Measurements from ENCODE around the gene RETN.
A peak's percentile ranks its signal among the peaks of the same experiment; 100 is the strongest.

Gene RETN

GRCh38 chr19:7685546-7686445 is 16.9 kb downstream of the RETN start:
- no peak for DNase-seq

GRCh38 chr19:7687177-7687576 is 18.3 kb downstream of the RETN start:
- no peak for DNase-seq

- no peak for DNase-seq
These were observed 20.3 kb downstream of the RETN start for GRCh38 chr19:7689165-7689564.

GRCh38 chr19:7690779-7691258 is 22.0 kb downstream of the RETN start:
- DNase-seq, result no peak

GRCh38 chr19:7691497-7691896 is 22.6 kb downstream of the RETN start:
- DNase-seq, result no peak

GRCh38 chr19:7692417-7693088 is 23.7 kb downstream of the RETN start:
- DNase-seq, result no peak

GRCh38 chr19:7694499-7694898 is 25.6 kb downstream of the RETN start:
- DNase-seq, result no peak

- no peak for DNase-seq
These were observed 29.0 kb downstream of the RETN start for GRCh38 chr19:7697721-7698287.

- no peak for DNase-seq
These were observed 29.7 kb downstream of the RETN start for GRCh38 chr19:7698583-7698982.

- no peak for DNase-seq
These were observed 30.2 kb downstream of the RETN start for GRCh38 chr19:7699003-7699402.

GRCh38 chr19:7699417-7700401 is 30.9 kb downstream of the RETN start:
- DNase-seq, result no peak

GRCh38 chr19:7701049-7701653 is 32.3 kb downstream of the RETN start:
- DNase-seq, result no peak

- DNase-seq, result no peak
These were observed 33.0 kb downstream of the RETN start, which contains the start of gene FCER2 for GRCh38 chr19:7701654-7702457. FCER2 (minus strand) TSS chr19:7702131; CDS start chr19:7699760, 2,371 bp downstream.

- DNase-seq, result no peak
These were observed 34.5 kb downstream of the RETN start for GRCh38 chr19:7703332-7703731.

- no peak for DNase-seq
These were observed 35.6 kb downstream of the RETN start for GRCh38 chr19:7704280-7705060.

- DNase-seq, result peak in 4 of 14 donors; percentile 1 to 11 (median 1)
These were observed 36.7 kb downstream of the RETN start for GRCh38 chr19:7705387-7706187.

GRCh38 chr19:7706188-7706954 is 37.5 kb downstream of the RETN start:
- no peak for DNase-seq

- no peak for DNase-seq
These were observed 38.2 kb downstream of the RETN start for GRCh38 chr19:7706955-7707456.
